ENCODE data around the gene BAMBI. TPM values are rescaled to one million over a fixed set of nuclear protein-coding genes. Genes with fewer than 3 reads are reported as not detected.

Gene BAMBI
- total RNA-seq, 1 donor from 2014 or later, result 217 TPM

GRCh38 chr10:28633750-28634149 lies 43.6 kb upstream of the BAMBI start:
- Mint-ChIP-seq H3K27ac (no peak overlapping the region), H3K4me3 (no peak overlapping the region)

GRCh38 chr10:28637346-28637745 lies 40.0 kb upstream of the BAMBI start:
- Mint-ChIP-seq H3K4me3 (no peak overlapping the region), H3K27ac (no peak overlapping the region), H3K36me3 (no peaks in the 10 kb centered on the region), H3K9me3 (no peaks in the 10 kb centered on the region), H3K4me1 (no peaks in the 10 kb centered on the region), H3K27me3 (ENCODE audit: low read depth) (no peaks in the 10 kb centered on the region)
- TF ChIP-seq, protein P1, sequence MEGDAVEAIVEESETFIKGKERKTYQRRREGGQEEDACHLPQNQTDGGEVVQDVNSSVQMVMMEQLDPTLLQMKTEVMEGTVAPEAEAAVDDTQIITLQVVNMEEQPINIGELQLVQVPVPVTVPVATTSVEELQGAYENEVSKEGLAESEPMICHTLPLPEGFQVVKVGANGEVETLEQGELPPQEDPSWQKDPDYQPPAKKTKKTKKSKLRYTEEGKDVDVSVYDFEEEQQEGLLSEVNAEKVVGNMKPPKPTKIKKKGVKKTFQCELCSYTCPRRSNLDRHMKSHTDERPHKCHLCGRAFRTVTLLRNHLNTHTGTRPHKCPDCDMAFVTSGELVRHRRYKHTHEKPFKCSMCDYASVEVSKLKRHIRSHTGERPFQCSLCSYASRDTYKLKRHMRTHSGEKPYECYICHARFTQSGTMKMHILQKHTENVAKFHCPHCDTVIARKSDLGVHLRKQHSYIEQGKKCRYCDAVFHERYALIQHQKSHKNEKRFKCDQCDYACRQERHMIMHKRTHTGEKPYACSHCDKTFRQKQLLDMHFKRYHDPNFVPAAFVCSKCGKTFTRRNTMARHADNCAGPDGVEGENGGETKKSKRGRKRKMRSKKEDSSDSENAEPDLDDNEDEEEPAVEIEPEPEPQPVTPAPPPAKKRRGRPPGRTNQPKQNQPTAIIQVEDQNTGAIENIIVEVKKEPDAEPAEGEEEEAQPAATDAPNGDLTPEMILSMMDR (IDR thresholded peaks at IDR 0.05; ENCODE audit: unreplicated experiment), result no peak
- DNase-seq (ENCODE audit: low spot score in 2 of 2, unreplicated experiment in 2 of 2), result no peak

More at GRCh38 chr10:28633750-28634149, 43.6 kb upstream of the BAMBI start:
- TF ChIP-seq, protein P1 (IDR thresholded peaks at IDR 0.05; ENCODE audit: unreplicated experiment), result no peak
- H3K27me3 Mint-ChIP-seq (ENCODE audit: low read depth), result no peaks in the 10 kb centered on the region
- peaks cover 4% of the 10 kb centered on the region for H3K4me1 Mint-ChIP-seq
- H3K36me3 Mint-ChIP-seq, result no peaks in the 10 kb centered on the region
- DNase-seq (ENCODE audit: low spot score in 2 of 2, unreplicated experiment in 2 of 2), result no peak
- H3K9me3 Mint-ChIP-seq, result no peaks in the 10 kb centered on the region

GRCh38 chr10:28638392-28638791 lies 38.9 kb upstream of the BAMBI start:
- no peaks in the 10 kb centered on the region for H3K9me3 Mint-ChIP-seq
- TF ChIP-seq, protein P1 (IDR thresholded peaks at IDR 0.05; ENCODE audit: unreplicated experiment), result no peak

GRCh38 chr10:28640551-28640950 lies 36.8 kb upstream of the BAMBI start:
- no peak overlapping the region for H3K4me3 Mint-ChIP-seq
- no peaks in the 10 kb centered on the region for H3K4me1 Mint-ChIP-seq
- no peaks in the 10 kb centered on the region for H3K9me3 Mint-ChIP-seq
- TF ChIP-seq, protein P1 (IDR thresholded peaks at IDR 0.05; ENCODE audit: unreplicated experiment), result no peak
- no peaks in the 10 kb centered on the region for H3K27me3 Mint-ChIP-seq (ENCODE audit: low read depth)
- DNase-seq (ENCODE audit: low spot score in 2 of 2, unreplicated experiment in 2 of 2), result no peak
- H3K27ac Mint-ChIP-seq, result no peak overlapping the region
- H3K36me3 Mint-ChIP-seq, result no peaks in the 10 kb centered on the region

More at GRCh38 chr10:28638392-28638791, 38.9 kb upstream of the BAMBI start:
- Mint-ChIP-seq H3K4me1 (no peaks in the 10 kb centered on the region), H3K4me3 (no peak overlapping the region), H3K27me3 (ENCODE audit: low read depth) (no peaks in the 10 kb centered on the region), H3K27ac (no peak overlapping the region), H3K36me3 (no peaks in the 10 kb centered on the region)
- no peak for DNase-seq (ENCODE audit: low spot score in 2 of 2, unreplicated experiment in 2 of 2)

GRCh38 chr10:28644647-28645046 lies 32.7 kb upstream of the BAMBI start:
- DNase-seq (ENCODE audit: low spot score in 2 of 2, unreplicated experiment in 2 of 2), result no peak
- Mint-ChIP-seq H3K36me3 (peaks cover 2% of the 10 kb centered on the region), H3K27ac (no peak overlapping the region), H3K4me3 (no peak overlapping the region), H3K27me3 (ENCODE audit: low read depth) (no peaks in the 10 kb centered on the region), H3K9me3 (peaks cover 14% of the 10 kb centered on the region), H3K4me1 (no peaks in the 10 kb centered on the region)
- TF ChIP-seq, protein P1 (IDR thresholded peaks at IDR 0.05; ENCODE audit: unreplicated experiment), result no peak

- no peaks in the 10 kb centered on the region for H3K27me3 Mint-ChIP-seq (ENCODE audit: low read depth)
- DNase-seq (ENCODE audit: low spot score in 2 of 2, unreplicated experiment in 2 of 2), result no peak
- peaks cover 14% of the 10 kb centered on the region for H3K9me3 Mint-ChIP-seq
- H3K27ac Mint-ChIP-seq, result no peak overlapping the region
- peaks cover 5% of the 10 kb centered on the region for H3K4me1 Mint-ChIP-seq
- TF ChIP-seq, protein P1 (IDR thresholded peaks at IDR 0.05; ENCODE audit: unreplicated experiment), result no peak
- H3K36me3 Mint-ChIP-seq, result peaks cover 2% of the 10 kb centered on the region
- H3K4me3 Mint-ChIP-seq, result no peak overlapping the region
These were observed 25.2 kb upstream of the BAMBI start for GRCh38 chr10:28652106-28652505.

Data from mesothelial cell of epicardium (in vitro differentiated cells).